Esophagus (tissue), 2 donors: ENCODE results near the gene ZPBP. TPM values are rescaled to one million over a fixed set of nuclear protein-coding genes. Genes with fewer than 3 reads are reported as not detected.

Experiments used
- H3K27ac ChIP-seq, 2 donors: one replicate each; pipeline ENCODE4 v1.5.1; 2013; ENCODE audit warnings: low read depth in 2 of 2, mild to moderate bottlenecking in 2 of 2, inconsistent platforms in 1 of 2, low read length in 1 of 2, moderate library complexity in 1 of 2
- H3K27me3 ChIP-seq, 2 donors: one replicate each; pipeline ENCODE4 v1.6.1; 2013; ENCODE audit warnings: low read length in 2 of 2, control low read depth in 1 of 2, mild to moderate bottlenecking in 1 of 2; ENCODE audit not compliant: insufficient read depth in 2 of 2, control insufficient read depth in 1 of 2
- H3K36me3 ChIP-seq, 2 donors: one replicate each; pipeline ENCODE4 v1.6.1; 2013; ENCODE audit warnings: low read length in 1 of 2; ENCODE audit not compliant: control insufficient read depth in 2 of 2, insufficient read depth in 2 of 2
- H3K4me1 ChIP-seq, 2 donors: one replicate each; pipeline ENCODE4 v1.6.1; 2013; ENCODE audit warnings: low read length in 1 of 2; ENCODE audit not compliant: control insufficient read depth in 2 of 2, insufficient read depth in 2 of 2
- H3K4me3 ChIP-seq, 2 donors: one replicate each; pipeline ENCODE4 v1.5.1; 2013; ENCODE audit warnings: low read length in 2 of 2, mild to moderate bottlenecking in 2 of 2, low read depth in 1 of 2, moderate library complexity in 1 of 2
- H3K9me3 ChIP-seq, 2 donors: one replicate each; pipeline ENCODE4 v1.6.1; 2013; ENCODE audit warnings: mild to moderate bottlenecking in 2 of 2, low read depth in 1 of 2, low read length in 1 of 2, moderate library complexity in 1 of 2; ENCODE audit not compliant: control insufficient read depth in 2 of 2, insufficient read depth in 1 of 2
- WGBS, 2 donors: extraction: QIAGEN DNeasy Blood & Tissue Kit; methylation state at CpG; one replicate each; pipeline ENCODE4 v1.1.7; 2013; 5-methylcytosine and 5-hydroxymethylcytosine counted together
- polyA plus RNA-seq, 2 donors: library from polyadenylated mRNA; stranded (reverse); fragments of 200-250 nt; gene quantifications; one replicate each; pipeline ENCODE4 v1.2.3, GENCODE V29; 2013
- donor health status: healthy with polysubstance abuse.
- donor health status: Bipolar disorder and iron deficiency.

Gene ZPBP, protein sequence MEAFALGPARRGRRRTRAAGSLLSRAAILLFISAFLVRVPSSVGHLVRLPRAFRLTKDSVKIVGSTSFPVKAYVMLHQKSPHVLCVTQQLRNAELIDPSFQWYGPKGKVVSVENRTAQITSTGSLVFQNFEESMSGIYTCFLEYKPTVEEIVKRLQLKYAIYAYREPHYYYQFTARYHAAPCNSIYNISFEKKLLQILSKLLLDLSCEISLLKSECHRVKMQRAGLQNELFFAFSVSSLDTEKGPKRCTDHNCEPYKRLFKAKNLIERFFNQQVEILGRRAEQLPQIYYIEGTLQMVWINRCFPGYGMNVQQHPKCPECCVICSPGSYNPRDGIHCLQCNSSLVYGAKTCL
- polyA plus RNA-seq: not detected

DNA sequence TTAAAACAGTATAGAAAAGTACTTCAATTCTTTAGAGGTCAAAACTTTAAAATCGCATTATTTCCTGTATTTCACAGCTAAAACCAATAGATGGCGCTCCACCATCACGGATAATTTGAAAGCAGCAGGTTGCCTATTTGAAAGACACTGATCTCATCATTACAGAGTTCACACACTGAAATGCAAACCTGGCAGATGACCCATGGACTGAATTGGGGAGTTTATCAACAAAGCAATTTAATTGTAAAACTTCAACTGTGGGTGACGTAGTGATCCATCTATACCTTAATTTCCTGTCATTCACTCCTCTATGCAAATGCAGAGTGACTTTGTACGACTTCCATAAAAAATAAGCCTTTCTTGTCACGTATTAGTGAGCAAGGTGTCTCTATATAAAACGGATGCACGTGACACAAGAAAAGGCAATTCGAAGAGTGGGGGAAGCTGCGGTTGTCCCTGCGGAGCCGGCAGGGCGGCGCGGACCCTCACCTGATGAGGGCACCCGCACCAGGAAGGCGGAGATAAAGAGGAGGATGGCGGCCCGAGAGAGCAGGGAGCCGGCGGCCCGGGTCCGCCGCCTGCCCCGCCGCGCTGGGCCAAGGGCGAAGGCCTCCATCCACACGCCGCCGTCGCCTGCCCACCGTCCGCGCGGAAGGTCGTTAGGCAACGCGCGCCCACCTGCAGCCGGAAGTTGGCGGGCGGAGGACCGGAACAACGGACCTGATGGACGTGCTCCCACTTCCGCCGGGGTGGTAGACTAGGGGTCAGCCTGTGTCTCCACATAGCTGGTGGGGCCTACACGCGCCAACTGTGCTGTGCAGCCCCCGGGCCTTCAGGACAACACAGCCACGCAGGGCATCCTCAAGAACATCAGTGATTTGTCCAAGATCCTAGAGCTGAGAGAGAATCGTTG, at the start of gene ZPBP:
Gene ZPBP, minus strand, starts transcription at position 668 of the 913 bp plus-strand sequence. Its CDS starts 52 bp downstream, at position 616.
- H3K36me3 ChIP-seq: no peaks in the 10 kb centered on the region
- H3K9me3 ChIP-seq: no peaks in the 10 kb centered on the region
- H3K4me3 ChIP-seq: peak within 1 kb of the TSS; percentile 38 to 50
- no peaks in the 10 kb centered on the region for H3K27me3 ChIP-seq
- no peaks in the 10 kb centered on the region for H3K4me1 ChIP-seq
- WGBS, 2 donors: 18 to 19% methylated on average over 46 to 53 of the region's 53 CpGs
- H3K27ac ChIP-seq: no peak within 1 kb of the TSS

DNA sequence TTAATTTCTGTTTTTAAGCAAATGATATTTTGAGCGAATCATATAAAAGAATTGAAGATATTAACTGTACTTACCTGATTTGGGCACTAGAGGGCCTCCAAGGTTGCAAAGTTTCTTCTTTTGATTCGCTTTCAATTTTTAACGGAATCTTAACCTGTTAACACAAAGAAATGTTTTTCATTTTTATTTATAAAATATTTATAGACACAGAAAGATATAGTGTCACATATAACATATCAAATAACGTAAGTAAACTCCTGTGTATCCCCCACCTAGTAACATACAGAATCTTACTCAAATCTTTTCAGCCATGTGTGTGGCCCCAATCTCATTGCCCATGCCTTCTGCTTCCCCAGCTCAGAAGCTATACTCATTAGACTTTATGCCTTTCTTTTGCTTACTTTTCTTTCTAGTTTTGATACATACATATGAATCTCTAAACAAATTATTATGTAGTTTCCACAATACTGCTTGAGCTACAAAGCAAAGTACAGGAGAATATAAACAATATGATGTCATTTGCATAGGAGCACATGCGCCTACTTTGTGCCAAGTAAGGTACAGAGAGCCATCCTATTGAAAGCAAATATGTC, 49.5 kb upstream of the ZPBP start:
- no peak overlapping the region for H3K4me3 ChIP-seq
- WGBS, 2 donors: 20 to 22% methylated on average over 5 of the region's 5 CpGs
- no peak overlapping the region for H3K27ac ChIP-seq
- no peaks in the 10 kb centered on the region for H3K4me1 ChIP-seq
- H3K27me3 ChIP-seq: no peaks in the 10 kb centered on the region
- no peaks in the 10 kb centered on the region for H3K9me3 ChIP-seq
- no peaks in the 10 kb centered on the region for H3K36me3 ChIP-seq

DNA sequence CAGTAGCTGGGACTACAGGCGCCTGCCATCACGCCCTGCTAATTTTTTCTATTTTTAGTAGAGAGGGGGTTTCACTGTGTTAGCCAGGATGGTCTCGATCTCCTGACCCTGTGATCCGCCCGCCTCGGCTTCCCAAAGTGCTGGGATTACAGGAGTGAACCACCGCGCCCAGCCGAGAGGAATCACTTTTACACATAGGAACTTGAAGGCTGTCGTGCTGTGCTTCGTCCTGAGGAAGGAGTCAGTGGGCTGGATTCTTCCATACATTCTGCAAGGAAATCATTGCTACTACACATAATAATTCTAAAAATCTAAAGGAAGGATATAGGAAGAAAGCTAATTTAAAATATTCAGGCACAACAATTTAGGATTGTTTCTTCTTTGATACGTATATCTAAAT, 48.8 kb upstream of the ZPBP start:
- Histone ChIP-seq H3K9me3 (no peaks in the 10 kb centered on the region), H3K36me3 (no peaks in the 10 kb centered on the region), H3K27ac (no peak overlapping the region), H3K4me3 (no peak overlapping the region), H3K27me3 (no peaks in the 10 kb centered on the region), H3K4me1 (no peaks in the 10 kb centered on the region)
- 78 to 80% methylated on average over 12 of the region's 12 CpGs for WGBS, 2 donors

GRCh38 chr7:50141131-50141530, 48.1 kb upstream of the ZPBP start:
- Histone ChIP-seq H3K27me3 (no peaks in the 10 kb centered on the region), H3K4me3 (no peak overlapping the region), H3K4me1 (no peaks in the 10 kb centered on the region), H3K9me3 (no peaks in the 10 kb centered on the region), H3K36me3 (no peaks in the 10 kb centered on the region), H3K27ac (no peak overlapping the region)
- WGBS, 2 donors: 62 to 65% methylated on average over 5 of the region's 5 CpGs

DNA sequence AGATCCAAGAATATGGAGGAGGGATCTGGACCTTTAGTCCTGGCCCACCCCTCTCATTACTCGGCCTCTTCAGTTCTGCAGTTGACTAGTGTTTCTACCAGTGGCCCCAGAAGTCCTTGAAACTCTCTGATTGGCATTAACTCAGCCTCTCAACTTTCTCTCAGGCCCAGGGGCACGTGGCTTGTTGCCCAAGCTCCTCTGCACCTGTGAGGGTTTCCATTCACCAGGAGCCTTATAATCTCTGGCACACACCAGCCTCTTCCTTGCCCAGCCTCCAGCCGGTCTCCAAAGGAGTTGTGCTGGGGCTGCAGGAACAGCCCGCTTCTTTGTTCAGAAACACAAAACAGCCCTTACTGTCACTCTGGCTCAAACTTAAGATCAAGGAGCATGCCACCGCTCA, 47.6 kb upstream of the ZPBP start:
- H3K4me3 ChIP-seq: no peak overlapping the region
- 57 to 63% methylated on average over 5 of the region's 5 CpGs for WGBS, 2 donors
- H3K9me3 ChIP-seq: no peaks in the 10 kb centered on the region
- no peaks in the 10 kb centered on the region for H3K4me1 ChIP-seq
- no peaks in the 10 kb centered on the region for H3K36me3 ChIP-seq
- H3K27ac ChIP-seq: no peak overlapping the region
- no peaks in the 10 kb centered on the region for H3K27me3 ChIP-seq

GRCh38 chr7:50138101-50138500, 45.1 kb upstream of the ZPBP start:
- 87 to 88% methylated on average over 1 of the region's 1 CpG for WGBS, 2 donors
- no peaks in the 10 kb centered on the region for H3K36me3 ChIP-seq
- no peaks in the 10 kb centered on the region for H3K9me3 ChIP-seq

DNA sequence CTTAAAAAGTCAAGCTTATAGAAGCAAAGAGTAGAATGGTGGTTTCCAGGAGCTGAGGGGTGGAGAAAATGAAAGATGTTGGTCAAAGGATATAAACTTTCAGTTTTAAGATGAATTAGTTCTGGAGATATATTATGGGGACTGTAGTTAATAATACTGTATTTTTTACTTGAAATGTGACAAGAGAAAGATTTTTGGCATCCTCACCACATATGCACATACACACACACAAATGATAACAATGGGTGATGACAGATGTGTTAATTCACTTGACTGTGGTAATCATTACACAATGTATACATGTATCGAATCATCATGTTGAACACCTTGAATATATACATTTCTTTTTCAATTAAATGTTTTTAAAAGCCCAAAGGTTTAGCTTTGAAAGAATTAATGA, 32.7 kb upstream of the ZPBP start:
- Histone ChIP-seq H3K9me3 (no peaks in the 10 kb centered on the region), H3K27ac (no peak overlapping the region), H3K36me3 (no peaks in the 10 kb centered on the region), H3K27me3 (no peaks in the 10 kb centered on the region), H3K4me3 (no peak overlapping the region), H3K4me1 (no peaks in the 10 kb centered on the region)
- WGBS, 2 donors: 74 to 86% methylated on average over 1 of the region's 1 CpG

More at GRCh38 chr7:50138101-50138500, 45.1 kb upstream of the ZPBP start:
- Histone ChIP-seq H3K4me3 (no peak overlapping the region), H3K27ac (no peak overlapping the region), H3K4me1 (no peaks in the 10 kb centered on the region), H3K27me3 (no peaks in the 10 kb centered on the region)

DNA sequence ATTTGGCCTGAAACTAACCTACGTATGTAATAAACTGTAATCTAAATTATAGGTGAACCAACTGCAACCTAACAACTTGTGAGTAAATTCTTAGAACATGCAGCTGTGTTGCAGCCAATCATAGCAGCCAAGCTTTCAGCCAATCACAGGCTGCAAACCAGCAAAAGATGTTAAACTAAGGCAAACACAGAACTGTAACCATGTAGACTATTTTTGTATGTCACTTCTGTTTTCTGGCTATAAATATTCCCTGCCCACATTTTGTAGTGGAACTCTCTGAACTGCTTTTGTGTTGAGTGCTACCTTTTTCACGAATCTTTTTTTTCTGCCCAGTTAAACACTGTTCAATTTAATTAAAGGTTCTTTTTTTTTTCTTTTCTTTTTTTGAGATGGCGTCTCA, 28.2 kb upstream of the ZPBP start:
- H3K36me3 ChIP-seq: no peaks in the 10 kb centered on the region
- WGBS, 2 donors: 79 to 85% methylated on average over 3 of the region's 3 CpGs
- no peak overlapping the region for H3K27ac ChIP-seq
- H3K4me1 ChIP-seq: no peaks in the 10 kb centered on the region
- H3K27me3 ChIP-seq: no peaks in the 10 kb centered on the region
- H3K9me3 ChIP-seq: no peaks in the 10 kb centered on the region
- H3K4me3 ChIP-seq: no peak overlapping the region

DNA sequence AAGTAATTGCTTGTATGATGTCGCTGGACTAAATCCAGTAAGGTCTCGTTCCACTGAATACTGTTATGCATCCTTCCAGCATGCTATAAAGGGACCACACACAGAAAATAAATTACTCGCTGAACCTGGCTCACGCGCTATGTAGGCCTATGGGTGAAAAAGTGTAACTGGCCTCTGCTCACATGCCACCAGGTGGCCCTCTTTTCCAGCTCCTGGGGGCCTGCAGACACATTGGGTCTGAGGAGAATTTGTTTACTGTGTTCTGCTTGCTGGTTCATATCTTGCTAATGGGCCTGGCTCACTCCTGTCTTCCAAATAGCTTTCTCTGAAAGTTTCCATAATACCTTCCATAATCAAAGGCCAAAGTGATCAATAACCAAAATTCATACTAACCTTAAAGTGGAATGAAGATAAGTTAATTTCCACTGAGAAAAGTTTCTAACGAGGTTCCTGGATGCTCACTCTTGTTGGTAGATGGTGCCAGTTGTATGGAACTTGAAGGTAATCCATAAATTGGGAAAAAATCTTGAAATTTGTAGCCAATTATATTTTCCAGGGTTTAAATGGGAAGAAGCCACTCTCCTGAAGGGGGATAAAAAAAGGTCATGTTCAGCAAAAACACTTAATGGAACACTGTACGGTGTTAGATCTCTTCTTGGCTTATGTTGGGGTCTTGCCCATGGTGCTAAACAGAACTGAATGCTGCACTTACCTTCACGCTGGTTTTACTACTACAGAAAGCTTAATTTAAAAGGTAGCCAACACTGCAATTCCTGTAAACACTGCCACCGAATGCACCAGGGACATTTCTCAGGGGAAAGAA, 27.0 kb upstream of the ZPBP start:
- no peak overlapping the region for H3K4me3 ChIP-seq
- no peaks in the 10 kb centered on the region for H3K27me3 ChIP-seq
- no peaks in the 10 kb centered on the region for H3K36me3 ChIP-seq
- 78 to 81% methylated on average over 9 of the region's 9 CpGs for WGBS, 2 donors
- no peaks in the 10 kb centered on the region for H3K4me1 ChIP-seq
- H3K27ac ChIP-seq: no peak overlapping the region
- H3K9me3 ChIP-seq: no peaks in the 10 kb centered on the region
